Measurements from ENCODE around the gene CEBPZ. TPM values are rescaled to one million over a fixed set of nuclear protein-coding genes. Genes with fewer than 3 reads are reported as not detected.

Gene CEBPZ
- total RNA-seq (10 to 100 TPM; 19.1 to 25.6 TPM), polyA plus RNA-seq (10 to 100 TPM; 15.7 to 20.7 TPM)

GRCh38 chr2:37231241-37232130 lies at the start of gene CEBPZ, which contains the start of gene NDUFAF7:
TSS of gene CEBPZ (minus strand) at chr2:37231596. CDS start at chr2:37231567, 29 bp downstream.
TSS of gene NDUFAF7 (plus strand) at chr2:37231658. CDS start at chr2:37231706, 48 bp downstream.
- no peaks in the 10 kb centered on the region for H3K27me3 ChIP-seq (ENCODE audit: control insufficient read depth in 4 of 4, insufficient read depth in 4 of 4, low read length in 3 of 4)
- H3K9me3 ChIP-seq (ENCODE audit: control insufficient read depth in 4 of 4, low read length in 3 of 4): no peaks in the 10 kb centered on the region
- peak within 1 kb of the TSS; percentile 78 to 91 for H3K27ac ChIP-seq (ENCODE audit: low read depth in 1 of 2, low read length in 2 of 2)
- peak within 1 kb of the TSS; percentile 91 to 92 for H3K9ac ChIP-seq (ENCODE audit: low read depth in 1 of 2, low read length in 2 of 2)
- peaks cover 12 to 29% (median 20%) of the 10 kb centered on the region in 4 donors for H3K4me1 ChIP-seq (ENCODE audit: control insufficient read depth in 4 of 4, insufficient read depth in 4 of 4, low read length in 3 of 4)
- peak; percentile 85 for DNase-seq (ENCODE audit: low spot score)
- WGBS: under 1% methylated on average over 73 of the region's 73 CpGs
- peaks cover 0 to 18% (median 14%) of the 10 kb centered on the region in 4 donors for H3K36me3 ChIP-seq (ENCODE audit: control insufficient read depth in 4 of 4, insufficient read depth in 3 of 4, low read depth in 1 of 4, low read length in 3 of 4)
- TF ChIP-seq FOXA2 (IDR thresholded peaks at IDR 0.05) (no peak), RXRA (IDR thresholded peaks at IDR 0.05) (peak in 1 of 2 donors; percentile 55), RAD21 (IDR thresholded peaks at IDR 0.05) (peak in 1 of 2 donors; percentile 50), SP1 (IDR thresholded peaks at IDR 0.05) (peak; percentile 44), JUND (IDR thresholded peaks at IDR 0.05) (peak in 1 of 2 donors; percentile 35), REST (IDR thresholded peaks at IDR 0.05) (peak; percentile 73), HNF4A (conservative IDR thresholded peaks at IDR 0.05) (peak in 1 of 2 donors; percentile 34), NR2F2 (IDR thresholded peaks at IDR 0.05) (peak; percentile 27), TAF1 (conservative IDR thresholded peaks at IDR 0.05) (peak; percentile 74), ATF3 (IDR thresholded peaks at IDR 0.05) (peak; percentile 20), YY1 (IDR thresholded peaks at IDR 0.05) (peak; percentile 98), HNF4G (IDR thresholded peaks at IDR 0.05) (no peak), FOXA1 (IDR thresholded peaks at IDR 0.05) (no peak), MAX (IDR thresholded peaks at IDR 0.05) (peak; percentile 64), GABPA (IDR thresholded peaks at IDR 0.05 in 1 of 2, conservative IDR thresholded peaks at IDR 0.05 in 1 of 2) (peak; percentile 82 to 96)
- H3K4me3 ChIP-seq (ENCODE audit: low read depth in 1 of 3, low read length in 3 of 3): peak within 1 kb of the TSS; percentile 75 to 97 (median 95)

- H3K9me3 ChIP-seq (ENCODE audit: control insufficient read depth in 4 of 4, low read length in 3 of 4): no peaks in the 10 kb centered on the region
- H3K27me3 ChIP-seq (ENCODE audit: control insufficient read depth in 4 of 4, insufficient read depth in 4 of 4, low read length in 3 of 4): no peaks in the 10 kb centered on the region
- 89% methylated on average over 2 of the region's 2 CpGs for WGBS
- no peak overlapping the region for H3K4me3 ChIP-seq (ENCODE audit: low read depth in 1 of 3, low read length in 3 of 3)
- H3K27ac ChIP-seq (ENCODE audit: low read depth in 1 of 2, low read length in 2 of 2): no peak overlapping the region
- no peak for DNase-seq (ENCODE audit: low spot score)
- H3K36me3 ChIP-seq (ENCODE audit: control insufficient read depth in 4 of 4, insufficient read depth in 3 of 4, low read depth in 1 of 4, low read length in 3 of 4): peaks cover 1 to 38% (median 22%) of the 10 kb centered on the region in 4 donors
- TF ChIP-seq YY1 (IDR thresholded peaks at IDR 0.05): no peak
- TF ChIP-seq HNF4A (conservative IDR thresholded peaks at IDR 0.05): no peak
- no peak for TF ChIP-seq MAX (IDR thresholded peaks at IDR 0.05)
- no peak for TF ChIP-seq CTCF (IDR thresholded peaks at IDR 0.05; ENCODE audit: low read depth, low read length, missing input control)
- TF ChIP-seq ZBTB33 (IDR thresholded peaks at IDR 0.05): no peak
- no peak for TF ChIP-seq SP1 (IDR thresholded peaks at IDR 0.05)
- TF ChIP-seq JUND (IDR thresholded peaks at IDR 0.05): no peak
- no peak for TF ChIP-seq EGR1 (IDR thresholded peaks at IDR 0.05; ENCODE audit: low read depth in 2 of 2)
- TF ChIP-seq FOXA2 (IDR thresholded peaks at IDR 0.05): no peak
- TF ChIP-seq REST (IDR thresholded peaks at IDR 0.05): no peak
- H3K9ac ChIP-seq (ENCODE audit: low read depth in 1 of 2, low read length in 2 of 2): no peak overlapping the region
- no peaks in the 10 kb centered on the region for H3K4me1 ChIP-seq (ENCODE audit: control insufficient read depth in 4 of 4, insufficient read depth in 4 of 4, low read length in 3 of 4)
Observed at GRCh38 chr2:37276291-37276690, 44.9 kb upstream of the CEBPZ start.

All from liver (tissue), 9 donors.